GM12878 (cell line): Measurements from ENCODE around the gene WDR38. TPM values are rescaled to one million over a fixed set of nuclear protein-coding genes. Genes with fewer than 3 reads are reported as not detected.

Experiments
- ESRRA ChIP-seq: IDR thresholded peaks from 2 replicates; pipeline ENCODE4 v1.6.1; 2012; ENCODE audit warnings: mild to moderate bottlenecking, low read length, improper control_type of control experiment
- MYB ChIP-seq: fragments of 150-350 bp; IDR thresholded peaks from 2 replicates; pipeline ENCODE4 v1.6.1; 2014; ENCODE audit warnings: mild to moderate bottlenecking, low read depth, low read length, borderline replicate concordance
- polyA plus RNA-seq, 11 experiments: library from polyadenylated mRNA; depleted of rRNA in 4 of 11; unstranded in 6 of 11; stranded (reverse) in 5 of 11; fragments of >200 nt; fragmentation: Nextera tagmentation in 4 of 11; fragmentation: Illumina TruSeq in 1 of 11; extraction: Ambion mirVana in 4 of 11; extraction: Trizol in 1 of 11; gene quantifications; 1 replicate in 1 of 11; 2 replicates in 10 of 11; pipeline versions ENCODE4 v1.2.1 to v1.2.3, GENCODE V29; 2011 to 2016; ENCODE audit warnings: inconsistent platforms in 2 of 11, missing spikeins in 2 of 11, low read depth in 1 of 11
- small RNA-seq: library from RNA; depleted of rRNA; stranded (forward); fragments of <200 nt; gene quantifications from one replicate; pipeline ENCODE3, GENCODE V24; 2014
- total RNA-seq, 4 experiments: library from RNA; depleted of rRNA in 3 of 4; stranded (reverse); fragments of >200 nt in 3 of 4; fragmentation: Illumina TruSeq in 1 of 4; extraction: Trizol in 1 of 4; gene quantifications; 2 replicates each; pipeline versions ENCODE4 v1.2.1 to v1.2.3, GENCODE V29; 2013 to 2021

The WDR38 gene
- total and polyA plus RNA-seq, 10 of the 15 experiments (the other 5 are each of a cell fraction or from before 2014, with no cell fraction given) = not detected

DNA sequence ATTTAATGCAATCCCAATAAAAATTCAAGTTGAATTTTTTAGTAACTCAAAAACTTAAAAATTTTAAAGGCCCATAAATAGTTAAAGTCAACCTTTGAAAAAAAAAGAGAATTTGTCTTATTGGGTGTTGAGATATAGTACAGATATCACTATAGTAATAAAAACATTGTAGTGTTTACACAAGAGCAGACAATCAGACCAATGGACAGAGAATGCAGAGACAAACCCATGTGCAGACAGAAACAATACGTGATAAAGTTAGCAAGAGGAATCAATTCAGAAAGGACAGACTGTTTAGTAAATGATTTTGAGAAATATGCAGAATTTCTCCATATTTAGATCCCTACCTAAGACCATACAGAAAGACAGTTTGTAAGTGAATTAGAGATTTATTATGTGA is 53.7 kb downstream of the WDR38 start (continued):
- TF ChIP-seq ESRRA (no peak), MYB (no peak)

Small RNA genes within 50 kb of the gene (small RNA-seq; reads per million reads assigned to genes)
- not detected for gene RNU4-82P

Other genes with a start within 250 kb of the WDR38 start
- gene NR6A1, start 82.1 kb upstream of the WDR38 start, total RNA-seq (2014; rRNA removed) = 5.9 and 6.1 TPM in 2 replicates
- gene NR6A1, start 82.1 kb upstream of the WDR38 start, total RNA-seq (2014; rRNA removed; fragmentation: Illumina TruSeq; extraction: Trizol) = 5.0 and 5.4 TPM in 2 replicates
- 8.7 and 9.2 TPM in 2 replicates for gene NR6A1, start 82.1 kb upstream of the WDR38 start, total RNA-seq (2021)
- gene NR6A1, start 82.1 kb upstream of the WDR38 start, polyA plus RNA-seq (2011; rRNA removed) = 5.8 and 8.0 TPM in 2 replicates
- gene NR6A1, start 82.1 kb upstream of the WDR38 start, polyA plus RNA-seq (2014; fragmentation: Illumina TruSeq; extraction: Trizol) = 5.1 and 5.7 TPM in 2 replicates
- 1 to 10 TPM; 1.2 to 2.5 TPM for gene NR6A1, start 82.1 kb upstream of the WDR38 start, polyA plus RNA-seq (2014; fragmentation: Nextera tagmentation; extraction: Ambion mirVana)
- gene NR6A1, start 82.1 kb upstream of the WDR38 start, polyA plus RNA-seq (2014; rRNA removed) = 3.9 and 4.1 TPM in 2 replicates
- 1 to 10 TPM; 2.6 to 2.9 TPM for gene NR6A1, start 82.1 kb upstream of the WDR38 start, polyA plus RNA-seq (2016; fragmentation: Nextera tagmentation; extraction: Ambion mirVana)
- gene OLFML2A, start 76.3 kb upstream of the WDR38 start, total RNA-seq (2014; rRNA removed) = 0.05 and 0.06 TPM in 2 replicates
- gene OLFML2A, start 76.3 kb upstream of the WDR38 start, total RNA-seq (2014; rRNA removed; fragmentation: Illumina TruSeq; extraction: Trizol) = 0.09 and 0.14 TPM in 2 replicates
- gene OLFML2A, start 76.3 kb upstream of the WDR38 start, total RNA-seq (2021) = 0.10 and 0.27 TPM in 2 replicates
- gene OLFML2A, start 76.3 kb upstream of the WDR38 start, polyA plus RNA-seq (2011; rRNA removed) = not detected in 2 replicates
- gene OLFML2A, start 76.3 kb upstream of the WDR38 start, polyA plus RNA-seq (2014; fragmentation: Illumina TruSeq; extraction: Trizol) = 0.06 and 0.10 TPM in 2 replicates
- gene OLFML2A, start 76.3 kb upstream of the WDR38 start, polyA plus RNA-seq (2014; fragmentation: Nextera tagmentation; extraction: Ambion mirVana) = under 1 TPM in 1 of 2 experiments, not detected in 1; 0.02 TPM
- 0.13 and 0.16 TPM in 2 replicates for gene OLFML2A, start 76.3 kb upstream of the WDR38 start, polyA plus RNA-seq (2014; rRNA removed)
- not detected for gene OLFML2A, start 76.3 kb upstream of the WDR38 start, polyA plus RNA-seq (2016; fragmentation: Nextera tagmentation; extraction: Ambion mirVana)
- 4,617 and 5,922 TPM in 2 replicates for gene RPL35, start 8.5 kb downstream of the WDR38 start, total RNA-seq (2014; rRNA removed)
- 3,907 and 4,081 TPM in 2 replicates for gene RPL35, start 8.5 kb downstream of the WDR38 start, total RNA-seq (2014; rRNA removed; fragmentation: Illumina TruSeq; extraction: Trizol)
- gene RPL35, start 8.5 kb downstream of the WDR38 start, total RNA-seq (2021) = 2,572 and 2,695 TPM in 2 replicates
- 1,958 and 3,572 TPM in 2 replicates for gene RPL35, start 8.5 kb downstream of the WDR38 start, polyA plus RNA-seq (2011; rRNA removed)
- 1,263 and 3,648 TPM in 2 replicates for gene RPL35, start 8.5 kb downstream of the WDR38 start, polyA plus RNA-seq (2014; fragmentation: Illumina TruSeq; extraction: Trizol)
- gene RPL35, start 8.5 kb downstream of the WDR38 start, polyA plus RNA-seq (2014; fragmentation: Nextera tagmentation; extraction: Ambion mirVana) = 1,000 to 10,000 TPM; 5,281 to 6,300 TPM
- 5,524 and 8,197 TPM in 2 replicates for gene RPL35, start 8.5 kb downstream of the WDR38 start, polyA plus RNA-seq (2014; rRNA removed)
- 1,000 to 10,000 TPM; 2,862 to 2,907 TPM for gene RPL35, start 8.5 kb downstream of the WDR38 start, polyA plus RNA-seq (2016; fragmentation: Nextera tagmentation; extraction: Ambion mirVana)
- gene ARPC5L, start 8.7 kb downstream of the WDR38 start, total RNA-seq (2014; rRNA removed) = 62.2 and 63.9 TPM in 2 replicates
- 84.4 and 90.1 TPM in 2 replicates for gene ARPC5L, start 8.7 kb downstream of the WDR38 start, total RNA-seq (2014; rRNA removed; fragmentation: Illumina TruSeq; extraction: Trizol)
- gene ARPC5L, start 8.7 kb downstream of the WDR38 start, total RNA-seq (2021) = 93.0 and 98.4 TPM in 2 replicates
- gene ARPC5L, start 8.7 kb downstream of the WDR38 start, polyA plus RNA-seq (2011; rRNA removed) = 110 and 123 TPM in 2 replicates
- gene ARPC5L, start 8.7 kb downstream of the WDR38 start, polyA plus RNA-seq (2014; fragmentation: Illumina TruSeq; extraction: Trizol) = 89.6 and 105 TPM in 2 replicates
- gene ARPC5L, start 8.7 kb downstream of the WDR38 start, polyA plus RNA-seq (2014; fragmentation: Nextera tagmentation; extraction: Ambion mirVana) = 100 to 1,000 TPM in 1 of 2 experiments, 10 to 100 TPM in 1; 42.3 to 121 TPM
- gene ARPC5L, start 8.7 kb downstream of the WDR38 start, polyA plus RNA-seq (2014; rRNA removed) = 149 and 150 TPM in 2 replicates
- gene ARPC5L, start 8.7 kb downstream of the WDR38 start, polyA plus RNA-seq (2016; fragmentation: Nextera tagmentation; extraction: Ambion mirVana) = 100 to 1,000 TPM; 179 to 207 TPM
- 8.5 and 9.8 TPM in 2 replicates for gene GOLGA1, start 87.6 kb downstream of the WDR38 start, total RNA-seq (2014; rRNA removed)
- gene GOLGA1, start 87.6 kb downstream of the WDR38 start, total RNA-seq (2014; rRNA removed; fragmentation: Illumina TruSeq; extraction: Trizol) = 5.4 and 5.6 TPM in 2 replicates
- gene GOLGA1, start 87.6 kb downstream of the WDR38 start, total RNA-seq (2021) = 9.2 and 9.6 TPM in 2 replicates
- 14.1 and 18.8 TPM in 2 replicates for gene GOLGA1, start 87.6 kb downstream of the WDR38 start, polyA plus RNA-seq (2011; rRNA removed)
- gene GOLGA1, start 87.6 kb downstream of the WDR38 start, polyA plus RNA-seq (2014; fragmentation: Illumina TruSeq; extraction: Trizol) = 7.8 and 8.8 TPM in 2 replicates
- 1 to 10 TPM; 2.9 to 3.0 TPM for gene GOLGA1, start 87.6 kb downstream of the WDR38 start, polyA plus RNA-seq (2014; fragmentation: Nextera tagmentation; extraction: Ambion mirVana)
- 9.5 and 11.0 TPM in 2 replicates for gene GOLGA1, start 87.6 kb downstream of the WDR38 start, polyA plus RNA-seq (2014; rRNA removed)
- 1 to 10 TPM; 7.8 to 8.4 TPM for gene GOLGA1, start 87.6 kb downstream of the WDR38 start, polyA plus RNA-seq (2016; fragmentation: Nextera tagmentation; extraction: Ambion mirVana)